NB4 (cell line): ENCODE results near the gene NCAPG.

ENCODE experiments used
- DNase-seq: peaks from one replicate; pipeline ENCODE4 v3.0.0; 2010; ENCODE audit warnings: low read depth
- H3K4me3 ChIP-seq: one replicate; pipeline ENCODE4 v1.5.1; 2011; ENCODE audit warnings: mild to moderate bottlenecking, low read depth, low read length, moderate library complexity
- MYC ChIP-seq: IDR thresholded peaks from 2 replicates; pipeline ENCODE4 v1.6.1; 2011; ENCODE audit warnings: low read depth, low read length
- POLR2A ChIP-seq: IDR thresholded peaks from 2 replicates; pipeline ENCODE4 v1.6.1; 2011; ENCODE audit warnings: mild to moderate bottlenecking; ENCODE audit not compliant: insufficient read length; ENCODE audit errors: extremely low read depth
- TF ChIP-seq, protein P1 (sequence below): IDR thresholded peaks from one replicate; pipeline ENCODE4 v1.5.1; 2012; ENCODE audit warnings: low read depth, low read length
- TF ChIP-seq, protein P2 (sequence below): IDR thresholded peaks from 2 replicates; pipeline ENCODE4 v1.6.1; 2011; ENCODE audit warnings: low read depth, low read length

Gene NCAPG

DNA sequence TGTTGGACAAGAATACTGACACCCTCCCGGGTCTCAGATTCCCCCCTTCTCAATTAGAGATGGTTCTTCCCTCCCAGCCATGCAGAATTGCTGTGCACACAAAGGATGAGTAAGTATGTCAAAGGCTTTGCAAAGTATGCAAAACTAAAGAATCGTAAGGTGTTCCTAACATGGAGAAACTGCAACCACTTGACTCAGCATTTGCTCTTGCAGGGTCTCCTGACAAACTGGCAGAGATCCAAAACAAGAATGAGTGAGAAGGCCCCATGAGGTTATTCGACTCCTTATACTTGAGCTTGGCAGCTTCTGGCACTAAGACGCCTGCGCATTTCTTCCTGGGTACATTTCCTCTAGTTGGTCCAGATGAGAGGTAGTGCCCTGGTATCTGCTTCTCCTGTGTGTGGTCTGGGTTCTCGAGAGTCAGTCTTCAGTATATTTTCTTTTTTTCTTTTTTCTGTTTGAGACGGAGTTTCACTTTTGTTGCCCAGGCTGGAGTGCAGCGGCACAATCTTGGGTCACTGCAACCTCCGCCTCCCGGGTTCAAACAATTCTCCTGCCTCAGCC is 37.6 kb upstream of the NCAPG start:
- TF ChIP-seq, protein P1, sequence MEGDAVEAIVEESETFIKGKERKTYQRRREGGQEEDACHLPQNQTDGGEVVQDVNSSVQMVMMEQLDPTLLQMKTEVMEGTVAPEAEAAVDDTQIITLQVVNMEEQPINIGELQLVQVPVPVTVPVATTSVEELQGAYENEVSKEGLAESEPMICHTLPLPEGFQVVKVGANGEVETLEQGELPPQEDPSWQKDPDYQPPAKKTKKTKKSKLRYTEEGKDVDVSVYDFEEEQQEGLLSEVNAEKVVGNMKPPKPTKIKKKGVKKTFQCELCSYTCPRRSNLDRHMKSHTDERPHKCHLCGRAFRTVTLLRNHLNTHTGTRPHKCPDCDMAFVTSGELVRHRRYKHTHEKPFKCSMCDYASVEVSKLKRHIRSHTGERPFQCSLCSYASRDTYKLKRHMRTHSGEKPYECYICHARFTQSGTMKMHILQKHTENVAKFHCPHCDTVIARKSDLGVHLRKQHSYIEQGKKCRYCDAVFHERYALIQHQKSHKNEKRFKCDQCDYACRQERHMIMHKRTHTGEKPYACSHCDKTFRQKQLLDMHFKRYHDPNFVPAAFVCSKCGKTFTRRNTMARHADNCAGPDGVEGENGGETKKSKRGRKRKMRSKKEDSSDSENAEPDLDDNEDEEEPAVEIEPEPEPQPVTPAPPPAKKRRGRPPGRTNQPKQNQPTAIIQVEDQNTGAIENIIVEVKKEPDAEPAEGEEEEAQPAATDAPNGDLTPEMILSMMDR, result no peak
- no peak for TF ChIP-seq MYC
- TF ChIP-seq POLR2A, result no peak
- no peak overlapping the region for H3K4me3 ChIP-seq
- no peak for DNase-seq

DNA sequence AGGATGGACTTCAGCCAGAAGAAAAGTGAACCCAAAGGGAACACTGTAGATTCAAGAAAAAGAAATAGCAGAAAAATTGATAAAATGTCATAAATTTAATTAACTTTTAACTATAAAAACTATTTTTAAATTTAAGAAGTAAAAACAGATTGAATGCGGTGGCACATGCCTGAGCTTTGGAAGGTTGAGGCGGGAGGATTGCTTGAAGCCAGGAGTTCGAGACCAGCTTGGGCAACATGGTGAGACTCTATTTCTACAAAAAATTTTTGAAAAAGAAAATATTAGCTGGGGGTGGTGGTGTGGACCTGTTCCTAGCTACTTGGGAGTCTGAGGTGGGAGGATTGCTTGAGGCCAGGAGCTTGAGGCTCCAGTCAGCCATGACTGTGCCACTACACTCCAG is 32.3 kb upstream of the NCAPG start:
- TF ChIP-seq POLR2A (no peak), MYC (no peak)
- TF ChIP-seq, protein P2, sequence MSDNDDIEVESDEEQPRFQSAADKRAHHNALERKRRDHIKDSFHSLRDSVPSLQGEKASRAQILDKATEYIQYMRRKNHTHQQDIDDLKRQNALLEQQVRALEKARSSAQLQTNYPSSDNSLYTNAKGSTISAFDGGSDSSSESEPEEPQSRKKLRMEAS, result no peak
- TF ChIP-seq, protein P1, result no peak
- DNase-seq, result no peak
- H3K4me3 ChIP-seq, result no peak overlapping the region

DNA sequence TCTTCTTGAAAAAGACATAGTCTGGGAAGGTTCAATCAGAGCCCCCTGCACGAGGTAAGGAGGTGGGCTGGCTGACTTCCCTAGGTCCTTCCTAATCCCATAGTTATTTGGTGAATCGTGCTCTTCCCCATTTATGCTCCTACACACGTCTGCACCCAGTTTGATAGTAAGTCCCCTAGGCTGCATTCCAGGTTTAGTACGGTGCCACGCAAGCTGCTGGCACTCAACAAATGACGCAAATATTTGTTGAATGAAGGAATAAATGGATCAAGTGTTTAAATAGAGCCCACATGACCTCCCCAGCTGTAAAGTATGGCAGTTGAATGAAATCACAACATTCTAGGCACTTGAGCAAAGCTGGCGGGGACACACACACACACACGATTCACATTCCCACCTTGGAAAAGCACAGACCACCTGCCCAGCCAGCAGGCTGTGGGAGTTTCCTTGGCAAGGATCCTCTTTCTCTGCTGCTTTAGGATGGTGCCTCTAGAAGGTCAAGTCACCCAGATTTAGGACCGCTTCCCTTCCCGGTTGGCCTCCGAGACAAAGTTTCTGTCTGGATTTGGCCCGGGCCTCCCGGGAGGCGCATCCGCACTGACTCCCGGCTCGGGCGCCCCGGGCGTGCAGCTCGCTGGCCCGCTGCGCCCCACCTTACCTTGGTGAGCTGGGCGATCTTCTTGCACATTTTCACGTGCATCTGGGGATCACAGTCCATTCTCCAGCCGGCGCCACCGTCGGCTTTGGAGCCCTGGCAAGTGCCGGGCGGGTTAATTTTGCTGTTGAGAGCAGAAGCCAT is 30.1 kb upstream of the NCAPG start:
- TF ChIP-seq MYC (no peak), POLR2A (no peak)
- TF ChIP-seq, protein P2, result no peak
- TF ChIP-seq, protein P1, result no peak
- no peak for DNase-seq
- no peak overlapping the region for H3K4me3 ChIP-seq

DNA sequence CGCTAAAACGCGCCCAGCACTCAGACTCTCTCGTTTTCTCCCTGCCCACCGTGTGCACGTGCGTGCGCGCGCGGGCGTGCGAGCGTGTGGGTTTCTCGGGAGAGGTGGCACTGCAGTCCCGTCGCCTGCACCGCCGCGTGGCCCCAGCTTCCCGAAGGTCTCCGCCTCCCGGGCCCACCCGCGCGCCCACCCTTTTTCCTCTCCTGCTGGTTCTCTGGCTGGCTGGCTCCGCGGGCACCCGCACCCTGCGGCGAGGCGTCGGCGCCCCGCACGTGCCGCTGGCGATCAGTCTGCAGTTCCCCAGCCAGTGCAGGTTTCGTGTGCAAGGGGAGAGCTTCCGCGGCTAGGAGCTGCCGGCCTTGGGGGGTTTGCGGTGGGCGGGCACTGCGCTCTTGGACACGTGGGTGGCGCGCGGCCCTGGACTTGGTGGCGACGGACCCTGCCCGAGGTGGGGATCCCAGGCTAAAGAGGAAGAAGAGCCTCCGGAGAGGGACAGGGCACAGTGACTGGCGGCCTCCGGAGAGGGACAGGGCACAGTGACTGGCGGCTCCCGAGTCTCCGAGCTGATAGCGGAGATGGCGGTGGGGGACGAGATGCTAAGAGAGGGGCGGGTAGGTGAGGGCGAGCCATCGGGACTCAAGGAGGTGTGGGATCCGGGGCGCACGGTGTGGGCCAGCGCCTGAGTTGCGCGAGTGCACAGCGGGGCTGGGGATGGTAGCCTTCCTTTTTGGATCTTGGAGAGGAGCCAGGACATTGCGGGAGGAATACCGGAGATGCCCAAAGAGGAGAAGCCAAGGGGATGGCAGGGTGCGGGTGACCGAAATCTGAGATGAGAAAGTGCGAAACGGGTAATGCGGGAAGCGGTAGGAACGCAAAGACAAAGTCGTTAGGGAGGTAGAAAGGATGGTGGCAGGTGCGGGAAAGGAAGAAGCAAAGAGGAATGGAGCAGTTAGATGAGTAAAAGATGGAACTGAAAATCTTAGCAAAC is 29.2 kb upstream of the NCAPG start, which contains the start of gene FAM184B:
Gene FAM184B, minus strand, starts transcription at position 322 of the 988 bp plus-strand sequence. CDS start 322 bp downstream, outside the sequence.
- DNase-seq, result no peak
- TF ChIP-seq POLR2A, result no peak
- TF ChIP-seq, protein P1, result no peak
- TF ChIP-seq MYC, result no peak
- TF ChIP-seq, protein P2, result no peak
- no peak within 1 kb of the TSS for H3K4me3 ChIP-seq

DNA sequence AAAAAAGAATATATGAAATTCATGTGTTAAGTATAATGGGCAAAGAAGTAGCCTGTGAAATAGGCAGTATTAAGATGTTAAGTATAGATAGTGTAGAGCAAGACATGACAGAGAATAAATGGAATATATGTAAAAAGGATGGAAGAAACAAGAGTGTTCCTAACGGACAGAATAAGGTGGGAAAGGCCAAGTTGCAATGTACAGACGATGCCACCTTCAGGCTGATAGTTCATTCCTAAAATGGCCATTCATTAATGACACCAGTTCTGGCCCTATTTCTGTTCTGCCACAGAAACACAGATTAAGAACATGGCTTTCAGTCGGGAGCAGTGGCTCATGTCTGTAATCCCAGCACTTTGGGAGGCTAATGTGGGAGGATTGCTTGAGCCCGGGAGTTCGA is 24.9 kb upstream of the NCAPG start:
- TF ChIP-seq, protein P2, result no peak
- TF ChIP-seq POLR2A (no peak), MYC (no peak)
- TF ChIP-seq, protein P1, result no peak
- DNase-seq, result no peak
- H3K4me3 ChIP-seq, result no peak overlapping the region
